Kidney capillary endothelial cell (primary cell): ENCODE data around the gene CEP68.
"Not testable (repeated sequence)": the region's sequence is repeated elsewhere in the genome, so short reads cannot be mapped to it uniquely, and the experiment has no call there.

Source experiments
- DNase-seq: peaks from one replicate; pipeline ENCODE4 v3.0.0-alpha.2; 2018; ENCODE audit warnings: low spot score

The CEP68 gene

GRCh38 chr2:65079017-65079416 is 22.8 kb downstream of the CEP68 start:
- DNase-seq: no peak

DNA sequence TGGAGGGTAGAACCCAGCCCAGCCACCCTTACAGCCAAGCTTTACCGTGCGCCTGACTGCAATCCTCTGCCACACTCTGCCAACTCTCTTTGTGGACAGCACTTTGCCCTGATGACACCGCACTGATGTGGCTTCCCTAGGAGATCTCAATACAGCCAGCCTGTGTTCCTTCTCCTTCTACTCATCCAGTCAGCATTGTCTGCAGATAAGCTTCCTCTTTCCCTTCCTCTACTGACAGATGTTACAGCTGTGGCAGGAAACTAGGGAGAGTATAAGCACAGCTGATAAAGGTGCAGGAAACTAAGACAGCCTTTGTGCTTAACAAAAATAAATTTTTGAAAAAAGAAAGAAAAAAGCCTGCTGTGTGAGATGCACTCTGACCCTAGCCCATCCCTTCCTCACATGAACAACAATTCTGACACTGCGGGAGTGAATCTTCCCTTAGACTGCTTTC is 25.0 kb downstream of the CEP68 start:
- peak; percentile 84 for DNase-seq

- DNase-seq: no peak
These were observed 28.9 kb downstream of the CEP68 start for GRCh38 chr2:65085148-65085547.

DNA sequence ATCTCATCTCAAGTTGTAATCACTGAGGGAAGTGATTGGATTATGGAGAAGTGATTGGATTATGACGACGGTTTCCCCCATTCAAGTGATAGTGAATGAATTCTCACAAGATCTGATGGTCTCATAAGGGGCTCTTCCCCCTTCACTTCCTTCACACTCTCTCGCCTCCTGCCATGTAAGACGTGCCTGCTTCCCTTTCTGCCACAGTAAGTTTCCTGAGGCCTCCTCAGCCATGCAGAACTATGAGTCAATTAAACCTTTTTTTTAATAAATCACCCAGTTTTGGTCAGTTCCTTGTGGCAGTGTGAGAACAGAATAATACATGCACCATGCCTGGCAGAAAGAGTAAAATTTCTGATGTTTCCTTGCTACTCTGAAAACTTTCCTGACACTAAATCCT is 36.6 kb downstream of the CEP68 start:
- no peak for DNase-seq

GRCh38 chr2:65093211-65093610 is 37.0 kb downstream of the CEP68 start:
- no peak for DNase-seq

DNA sequence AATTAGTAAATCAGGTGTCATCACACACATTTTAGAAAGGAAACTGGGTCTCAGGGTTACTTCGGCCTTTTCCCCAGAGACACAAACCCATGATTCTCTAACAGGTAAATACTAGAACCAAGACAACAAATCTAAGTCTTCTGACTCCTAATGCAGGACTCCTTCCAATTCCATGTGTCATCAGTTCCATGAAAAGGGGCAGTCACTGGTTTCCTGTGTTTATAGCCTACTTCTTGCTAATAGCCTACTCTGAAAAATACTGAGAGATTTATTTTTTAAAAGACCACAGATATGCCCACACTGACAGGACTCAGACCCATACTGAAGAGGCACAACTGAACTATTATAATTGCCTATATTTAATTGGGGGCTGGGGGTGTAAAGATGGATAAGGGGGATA is 40.7 kb downstream of the CEP68 start:
- peak; percentile 29 for DNase-seq

DNA sequence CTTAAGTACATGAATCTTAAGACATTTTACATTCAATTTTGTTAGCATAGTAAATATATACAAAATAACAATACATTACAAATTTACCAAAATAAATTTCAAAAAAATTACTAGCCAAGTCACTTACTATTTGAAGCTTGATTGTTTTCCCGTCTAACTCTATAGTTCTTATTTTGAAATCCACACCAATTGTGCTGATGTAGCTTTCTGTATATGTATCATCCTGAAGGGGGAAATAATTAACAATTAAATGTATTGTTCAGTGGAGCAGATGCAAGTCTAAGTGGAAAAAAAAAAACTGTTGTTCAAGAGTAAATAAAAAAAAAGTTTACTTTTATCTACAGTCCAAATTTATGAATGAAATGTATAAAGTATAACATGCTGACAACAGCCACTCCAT is 41.6 kb downstream of the CEP68 start:
- DNase-seq: no peak

- DNase-seq: no peak
These were observed 42.5 kb downstream of the CEP68 start for GRCh38 chr2:65098741-65099140.

DNA sequence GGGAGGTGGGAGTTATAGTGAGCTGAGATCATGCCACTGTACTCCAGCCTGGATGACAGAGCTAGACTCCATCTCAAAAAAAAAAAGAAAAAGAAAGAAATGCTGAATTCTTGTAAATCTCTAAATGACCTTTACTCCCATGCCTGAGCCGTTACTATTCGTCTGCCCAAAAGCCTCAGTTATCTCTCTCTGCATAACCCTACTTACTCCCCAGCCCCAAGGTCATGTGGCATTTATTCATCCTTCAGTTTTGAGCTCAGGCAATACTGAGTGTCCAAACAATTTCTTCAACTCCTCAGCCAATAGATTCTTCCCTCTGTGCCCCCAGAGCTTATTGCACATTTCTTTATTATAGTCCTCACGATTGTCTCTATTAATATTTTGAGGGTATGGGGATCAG is 44.9 kb downstream of the CEP68 start:
- no peak for DNase-seq

DNA sequence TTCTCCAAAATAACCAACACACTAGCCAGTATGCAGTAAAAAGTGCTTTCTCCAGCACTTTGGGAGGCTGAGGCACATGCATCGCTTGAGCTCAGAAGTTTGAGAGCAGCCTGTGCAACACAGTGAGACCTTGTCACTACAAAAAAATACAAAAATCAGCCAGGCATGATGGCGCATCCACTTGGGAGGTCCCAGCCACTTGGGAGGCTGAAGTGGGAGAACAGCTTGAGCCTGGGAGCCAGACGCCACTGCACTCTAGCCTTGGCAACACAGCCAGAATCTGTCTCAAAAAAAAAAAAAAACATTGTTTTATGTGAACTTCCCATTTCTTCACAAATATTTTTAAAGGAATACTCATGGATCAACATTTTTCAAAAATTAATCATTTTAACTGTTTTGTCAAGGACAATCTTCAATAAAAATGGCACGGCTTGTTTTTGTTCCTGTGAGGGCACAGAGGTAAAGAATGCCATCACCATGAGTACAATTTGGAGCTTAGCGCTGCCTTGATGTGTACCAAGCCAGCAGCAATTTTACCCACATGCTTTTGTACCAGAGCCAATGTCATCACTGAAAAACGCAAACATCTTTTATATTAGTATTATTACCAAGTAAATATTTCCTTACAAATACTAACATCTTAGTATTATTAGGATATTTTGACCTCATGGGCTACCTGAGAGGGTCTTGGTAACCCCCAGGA is 46.9 kb downstream of the CEP68 start:
- DNase-seq: no peak

- no peak for DNase-seq
These were observed 51.3 kb downstream of the CEP68 start for GRCh38 chr2:65107530-65107929.

DNA sequence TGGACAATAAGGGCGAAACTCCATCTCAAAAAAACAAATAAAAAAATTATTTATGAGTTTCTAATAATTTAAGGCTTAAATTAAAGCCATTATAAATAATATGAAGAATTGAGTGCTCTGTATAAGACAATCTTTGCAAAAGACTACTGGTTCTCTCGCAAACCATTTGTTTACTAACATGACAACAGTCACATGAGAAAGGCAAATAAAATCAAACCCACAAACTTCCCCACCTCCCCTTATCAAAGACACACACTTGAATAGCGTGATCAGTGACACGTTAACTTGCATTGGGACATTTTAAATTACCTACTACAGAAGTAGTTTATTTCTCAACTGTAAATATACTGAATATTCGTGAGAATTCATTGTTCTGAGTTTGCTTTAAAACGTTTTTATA is 52.6 kb downstream of the CEP68 start:
- no peak for DNase-seq

DNA sequence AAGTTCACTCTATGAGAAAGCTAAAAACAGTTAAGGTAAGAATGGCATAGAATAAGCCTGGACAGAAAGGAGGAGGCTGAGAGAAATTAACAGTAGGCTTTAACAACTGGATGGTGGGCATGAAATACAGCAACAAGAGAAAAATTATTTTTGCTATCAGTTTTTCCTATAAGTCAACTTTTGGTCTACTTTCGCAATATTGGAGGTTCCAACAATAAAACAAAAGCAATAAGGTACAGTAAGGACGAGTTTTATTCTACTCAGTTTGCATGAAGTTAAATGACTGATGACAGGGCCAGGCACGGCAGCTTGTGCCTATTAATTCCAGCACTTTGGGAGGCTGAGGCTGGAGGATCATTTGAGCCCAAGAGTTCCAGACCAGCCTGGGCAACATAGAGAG is 56.4 kb downstream of the CEP68 start:
- DNase-seq: no peak

GRCh38 chr2:65113229-65113628 is 57.0 kb downstream of the CEP68 start:
- DNase-seq: no peak

- no peak for DNase-seq
These were observed 57.6 kb downstream of the CEP68 start for GRCh38 chr2:65113816-65114215.

- DNase-seq: no peak
These were observed 58.7 kb downstream of the CEP68 start for GRCh38 chr2:65114921-65115320.

- no peak for DNase-seq
These were observed 60.4 kb downstream of the CEP68 start for GRCh38 chr2:65116645-65117044.

DNA sequence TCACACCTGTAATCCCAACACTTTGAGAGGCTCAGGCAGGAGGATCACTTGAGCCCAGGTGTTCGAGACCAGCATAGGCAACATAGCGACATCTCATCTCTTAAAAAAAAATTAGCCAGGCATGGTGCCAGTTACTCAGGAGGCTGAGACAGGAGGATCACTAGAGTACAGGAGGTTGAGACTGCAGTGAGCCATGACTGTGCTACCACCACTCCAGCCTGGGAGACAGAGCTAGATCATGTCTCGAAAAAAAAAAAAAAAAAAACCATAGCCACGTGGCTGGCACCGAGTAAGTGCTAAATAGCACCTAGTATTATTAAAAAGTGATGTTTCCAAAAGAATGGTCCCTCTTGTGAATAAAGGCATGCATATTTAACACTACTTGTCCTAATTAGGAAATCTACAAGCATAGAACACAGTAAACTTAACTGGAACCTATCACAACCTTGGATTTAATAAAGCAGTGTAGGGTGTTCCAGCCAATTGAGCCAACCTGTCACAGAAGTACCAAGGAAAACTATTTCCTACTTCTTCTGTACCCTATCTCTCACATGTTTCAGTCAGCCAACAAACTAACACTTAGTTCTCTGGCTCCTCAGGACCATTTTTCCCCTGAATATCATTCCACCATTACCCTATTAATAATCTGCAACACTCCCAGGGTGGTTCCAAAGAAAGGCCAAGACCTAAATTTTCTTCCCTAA is 64.9 kb downstream of the CEP68 start:
- no peak for DNase-seq

GRCh38 chr2:65122313-65122712 is 66.1 kb downstream of the CEP68 start:
- no peak for DNase-seq

DNA sequence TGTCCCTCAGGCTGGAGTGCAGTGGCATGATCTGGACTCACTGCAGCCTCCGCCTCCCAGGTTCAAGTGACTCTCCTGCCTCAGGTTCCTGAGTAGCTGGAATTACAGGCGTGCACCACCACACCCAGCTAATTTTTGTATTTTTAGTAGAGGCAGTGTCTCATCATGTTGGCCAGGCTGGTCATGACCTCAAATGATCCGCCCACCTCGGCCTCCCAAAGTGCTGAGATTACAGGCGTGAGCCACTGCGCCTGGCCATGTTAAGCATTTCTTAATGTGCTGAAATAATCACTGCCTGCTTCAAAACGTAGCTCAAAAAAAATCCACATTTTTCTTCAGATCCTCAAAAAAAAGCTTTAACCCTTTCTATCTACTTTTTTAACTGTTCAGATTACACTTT is 69.2 kb downstream of the CEP68 start:
- not testable (repeated sequence) for DNase-seq

GRCh38 chr2:65128297-65129190 is 72.3 kb downstream of the CEP68 start:
- DNase-seq: no peak

GRCh38 chr2:65129286-65129825 is 73.1 kb downstream of the CEP68 start:
- DNase-seq: peak; percentile 16
